Stimulated activated memory B cell treated with anti-CD40 and anti-IgM and Interleukin-4, amounts not matched to agents 10 μg/mL and 1 μg/mL and 100 μg/mL, for 72 hours (primary cell): ENCODE measurements around the gene ASPG.
A peak's percentile ranks its signal among the peaks of the same experiment; 100 is the strongest.

Source experiments
- ATAC-seq: fragments of 150-1000 bp; cut with Tn5 transposase; 2 replicates; pipeline ENCODE4 v1.10.0; 2021
- H3K27ac Mint-ChIP-seq: one replicate; pipeline ENCODE4 v1.8.0; 2022; ENCODE audit warnings: mild to moderate bottlenecking, mixed read lengths
- H3K27me3 Mint-ChIP-seq: one replicate; pipeline ENCODE4 v1.8.0; 2022; ENCODE audit warnings: mixed read lengths
- H3K36me3 Mint-ChIP-seq: one replicate; pipeline ENCODE4 v1.8.0; 2022; ENCODE audit warnings: mixed read lengths
- H3K4me1 Mint-ChIP-seq: one replicate; pipeline ENCODE4 v1.8.0; 2022; ENCODE audit warnings: mixed read lengths
- H3K4me3 Mint-ChIP-seq: one replicate; pipeline ENCODE4 v1.8.0; 2022; ENCODE audit warnings: mild to moderate bottlenecking, moderate library complexity, mixed read lengths
- H3K9me3 Mint-ChIP-seq: one replicate; pipeline ENCODE4 v1.8.0; 2022; ENCODE audit warnings: mixed read lengths

The ASPG gene

GRCh38 chr14:104125011-104125410, 39.5 kb downstream of the ASPG start:
- Mint-ChIP-seq H3K4me3 (no peak overlapping the region), H3K4me1 (no peaks in the 10 kb centered on the region), H3K27ac (no peak overlapping the region), H3K9me3 (peaks cover 28% of the 10 kb centered on the region), H3K36me3 (peaks cover 12% of the 10 kb centered on the region), H3K27me3 (peaks cover 43% of the 10 kb centered on the region)
- ATAC-seq: no peak

- no peak overlapping the region for H3K4me3 Mint-ChIP-seq
- H3K9me3 Mint-ChIP-seq: peaks cover 34% of the 10 kb centered on the region
- H3K36me3 Mint-ChIP-seq: peaks cover 13% of the 10 kb centered on the region
- peaks cover 47% of the 10 kb centered on the region for H3K27me3 Mint-ChIP-seq
- H3K27ac Mint-ChIP-seq: no peak overlapping the region
- H3K4me1 Mint-ChIP-seq: peaks cover 5% of the 10 kb centered on the region
- no peak for ATAC-seq
Observed at GRCh38 chr14:104126753-104127152, 41.3 kb downstream of the ASPG start.

- Mint-ChIP-seq H3K27me3 (peaks cover 63% of the 10 kb centered on the region), H3K9me3 (peaks cover 30% of the 10 kb centered on the region), H3K27ac (no peak overlapping the region), H3K4me3 (no peak overlapping the region), H3K4me1 (peaks cover 5% of the 10 kb centered on the region), H3K36me3 (peaks cover 11% of the 10 kb centered on the region)
- no peak for ATAC-seq
Observed at GRCh38 chr14:104128981-104129380, 43.5 kb downstream of the ASPG start.

GRCh38 chr14:104129556-104129955, 44.1 kb downstream of the ASPG start:
- Mint-ChIP-seq H3K27me3 (peaks cover 63% of the 10 kb centered on the region), H3K9me3 (peaks cover 28% of the 10 kb centered on the region), H3K27ac (no peak overlapping the region), H3K36me3 (peaks cover 7% of the 10 kb centered on the region), H3K4me1 (peaks cover 5% of the 10 kb centered on the region), H3K4me3 (no peak overlapping the region)
- ATAC-seq: no peak

- Mint-ChIP-seq H3K4me1 (peaks cover 5% of the 10 kb centered on the region), H3K27ac (no peak overlapping the region), H3K9me3 (peaks cover 24% of the 10 kb centered on the region), H3K27me3 (peaks cover 78% of the 10 kb centered on the region), H3K36me3 (peaks cover 7% of the 10 kb centered on the region), H3K4me3 (no peak overlapping the region)
- ATAC-seq: no peak
Observed at GRCh38 chr14:104130974-104131651, 45.6 kb downstream of the ASPG start.

DNA sequence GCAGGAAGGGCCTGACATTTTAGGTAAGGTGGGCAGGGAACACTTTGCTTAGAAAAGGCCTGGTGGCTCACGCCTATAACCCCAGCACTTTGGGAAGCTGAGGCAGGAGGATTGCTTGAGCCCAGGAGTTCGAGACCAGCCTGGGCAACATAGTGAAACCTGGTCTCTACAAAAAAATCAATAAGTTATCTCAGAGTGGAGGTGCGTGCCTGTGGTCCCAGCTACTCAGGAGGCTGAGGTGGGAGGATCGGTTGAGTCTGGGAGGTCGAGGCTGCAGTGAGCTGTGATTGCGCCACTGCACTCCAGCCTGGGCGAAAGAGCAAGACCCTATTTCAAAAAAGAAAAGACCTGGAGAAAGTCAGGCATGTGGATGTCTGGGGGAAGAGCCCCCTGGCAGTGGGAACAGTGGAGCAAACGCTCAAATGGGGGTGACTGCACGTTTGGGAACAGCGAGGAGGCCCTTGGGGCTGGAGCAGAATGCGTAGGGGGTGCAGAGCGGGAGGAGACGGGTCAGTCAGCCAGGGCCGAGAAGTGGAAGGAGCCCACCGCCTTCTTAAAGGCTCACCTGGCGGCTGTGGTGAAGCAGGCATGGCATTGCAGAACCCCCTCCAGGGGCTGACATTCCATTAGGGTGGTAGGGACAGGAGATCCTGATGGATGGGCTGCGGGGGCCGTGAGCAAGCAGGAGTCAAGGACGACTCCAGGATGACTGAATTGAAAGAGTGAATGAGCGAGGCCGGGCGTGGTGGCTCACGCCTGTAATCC, 46.6 kb downstream of the ASPG start:
- Mint-ChIP-seq H3K27me3 (peaks cover 85% of the 10 kb centered on the region), H3K36me3 (peaks cover 7% of the 10 kb centered on the region), H3K4me3 (no peak overlapping the region), H3K27ac (no peak overlapping the region), H3K9me3 (peaks cover 18% of the 10 kb centered on the region), H3K4me1 (peaks cover 11% of the 10 kb centered on the region)
- no peak for ATAC-seq

- no peak for ATAC-seq
- peaks cover 17% of the 10 kb centered on the region for H3K9me3 Mint-ChIP-seq
- peaks cover 87% of the 10 kb centered on the region for H3K27me3 Mint-ChIP-seq
- peaks cover 7% of the 10 kb centered on the region for H3K36me3 Mint-ChIP-seq
- peaks cover 12% of the 10 kb centered on the region for H3K4me1 Mint-ChIP-seq
- no peak overlapping the region for H3K4me3 Mint-ChIP-seq
- no peak overlapping the region for H3K27ac Mint-ChIP-seq
Observed at GRCh38 chr14:104132981-104133380, 47.5 kb downstream of the ASPG start.

- Mint-ChIP-seq H3K9me3 (peaks cover 16% of the 10 kb centered on the region), H3K27me3 (peaks cover 83% of the 10 kb centered on the region), H3K4me3 (no peak overlapping the region), H3K27ac (no peak overlapping the region), H3K4me1 (peaks cover 12% of the 10 kb centered on the region), H3K36me3 (peaks cover 7% of the 10 kb centered on the region)
- no peak for ATAC-seq
Observed at GRCh38 chr14:104133496-104133895, 48.0 kb downstream of the ASPG start.

DNA sequence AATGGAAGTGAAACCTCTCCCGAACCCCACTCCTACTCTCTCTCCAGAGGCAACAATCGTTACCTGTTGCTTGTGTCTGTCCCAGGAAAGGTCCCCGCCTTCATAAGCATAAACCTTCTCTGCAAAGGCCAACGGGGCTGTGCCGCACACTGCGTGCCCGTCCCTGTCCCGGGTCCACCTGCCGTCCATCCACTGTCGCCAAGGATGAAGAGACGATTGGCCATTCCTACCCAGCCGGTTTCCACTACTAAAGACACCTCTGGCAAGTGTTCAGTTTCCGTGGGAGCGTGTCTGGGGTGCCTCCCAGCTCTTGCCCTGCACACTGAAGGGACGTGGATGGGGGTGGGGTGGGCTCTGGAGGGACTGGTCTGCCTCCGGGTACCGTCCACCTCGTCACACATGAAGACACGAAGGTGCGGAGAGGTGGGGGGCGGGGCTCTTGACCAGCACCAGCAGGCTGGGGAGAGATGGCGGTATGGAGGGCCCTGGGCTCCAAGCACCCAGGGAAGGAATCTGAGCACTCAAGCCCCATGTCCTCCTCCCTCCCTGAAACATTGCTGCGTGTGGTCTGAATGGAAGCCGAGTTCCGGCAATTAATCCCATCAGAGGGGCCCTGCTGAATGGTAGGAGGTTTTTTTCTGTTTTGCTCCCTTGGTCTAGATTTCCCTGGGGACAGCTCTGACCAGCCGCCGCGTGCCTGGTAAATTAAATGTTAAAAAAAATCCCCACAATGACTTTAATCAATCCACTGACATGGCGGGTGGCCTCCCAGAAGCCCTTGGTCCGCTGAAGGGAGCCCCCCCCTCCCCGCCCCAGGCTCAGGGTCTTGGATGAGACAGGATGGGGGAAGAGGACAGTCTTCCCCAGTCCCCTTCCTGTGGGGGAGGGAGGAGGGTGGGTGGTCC, 48.8 kb downstream of the ASPG start:
- Mint-ChIP-seq H3K27me3 (peaks cover 79% of the 10 kb centered on the region), H3K4me3 (no peak overlapping the region)

DNA sequence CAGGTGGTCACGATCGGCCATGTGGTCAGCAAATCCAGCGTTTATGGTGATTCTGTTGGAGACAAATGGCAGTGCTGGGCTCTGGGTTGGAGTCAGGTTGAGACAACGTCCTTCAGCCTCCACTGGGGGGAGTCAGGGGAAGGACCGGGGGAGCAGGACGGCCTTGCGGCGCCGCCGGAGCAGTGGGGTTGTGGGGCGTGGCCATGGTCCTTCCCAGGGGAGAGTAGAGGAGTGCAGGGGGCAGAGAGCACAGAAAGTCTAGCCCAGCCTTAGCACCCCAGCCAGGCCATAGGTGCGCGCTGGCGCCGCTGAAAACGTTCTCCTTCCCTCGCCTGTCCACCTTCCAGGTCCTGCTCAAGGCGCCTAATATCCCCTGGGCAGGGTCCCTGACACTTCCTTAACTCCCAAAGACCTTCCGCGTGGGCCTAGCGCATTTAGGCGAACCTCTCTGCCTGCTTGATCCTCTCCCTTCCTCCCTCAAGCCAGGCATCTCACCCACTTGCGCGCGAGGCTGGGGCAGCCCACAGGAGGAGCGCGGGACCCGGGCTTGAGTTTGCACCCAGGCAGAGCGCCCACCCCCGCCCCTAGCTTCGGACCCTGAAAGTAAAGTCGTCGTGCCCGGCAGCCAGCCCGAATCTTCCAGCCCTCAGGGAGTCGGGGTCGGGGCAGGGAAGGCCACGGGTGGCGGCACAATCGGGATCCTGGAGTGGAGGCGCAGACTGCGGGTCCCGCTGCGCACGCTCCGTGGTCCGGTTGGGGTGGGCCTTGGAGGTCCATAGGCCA, 49.8 kb downstream of the ASPG start:
- no peak overlapping the region for H3K4me3 Mint-ChIP-seq
- H3K27ac Mint-ChIP-seq: no peak overlapping the region
- H3K27me3 Mint-ChIP-seq: peaks cover 79% of the 10 kb centered on the region
- ATAC-seq: no peak
- no peaks in the 10 kb centered on the region for H3K36me3 Mint-ChIP-seq
- peaks cover 17% of the 10 kb centered on the region for H3K4me1 Mint-ChIP-seq
- peaks cover 4% of the 10 kb centered on the region for H3K9me3 Mint-ChIP-seq

More for the DNA sequence above, 48.8 kb downstream of the ASPG start:
- H3K9me3 Mint-ChIP-seq: peaks cover 12% of the 10 kb centered on the region
- ATAC-seq: no peak
- peaks cover 15% of the 10 kb centered on the region for H3K4me1 Mint-ChIP-seq
- H3K27ac Mint-ChIP-seq: no peak overlapping the region
- peaks cover 7% of the 10 kb centered on the region for H3K36me3 Mint-ChIP-seq

GRCh38 chr14:104135904-104136471, 50.5 kb downstream of the ASPG start:
- ATAC-seq: no peak
- Mint-ChIP-seq H3K27me3 (peaks cover 81% of the 10 kb centered on the region), H3K4me3 (no peak overlapping the region), H3K27ac (no peak overlapping the region), H3K4me1 (peaks cover 15% of the 10 kb centered on the region), H3K36me3 (no peaks in the 10 kb centered on the region), H3K9me3 (peaks cover 2% of the 10 kb centered on the region)

DNA sequence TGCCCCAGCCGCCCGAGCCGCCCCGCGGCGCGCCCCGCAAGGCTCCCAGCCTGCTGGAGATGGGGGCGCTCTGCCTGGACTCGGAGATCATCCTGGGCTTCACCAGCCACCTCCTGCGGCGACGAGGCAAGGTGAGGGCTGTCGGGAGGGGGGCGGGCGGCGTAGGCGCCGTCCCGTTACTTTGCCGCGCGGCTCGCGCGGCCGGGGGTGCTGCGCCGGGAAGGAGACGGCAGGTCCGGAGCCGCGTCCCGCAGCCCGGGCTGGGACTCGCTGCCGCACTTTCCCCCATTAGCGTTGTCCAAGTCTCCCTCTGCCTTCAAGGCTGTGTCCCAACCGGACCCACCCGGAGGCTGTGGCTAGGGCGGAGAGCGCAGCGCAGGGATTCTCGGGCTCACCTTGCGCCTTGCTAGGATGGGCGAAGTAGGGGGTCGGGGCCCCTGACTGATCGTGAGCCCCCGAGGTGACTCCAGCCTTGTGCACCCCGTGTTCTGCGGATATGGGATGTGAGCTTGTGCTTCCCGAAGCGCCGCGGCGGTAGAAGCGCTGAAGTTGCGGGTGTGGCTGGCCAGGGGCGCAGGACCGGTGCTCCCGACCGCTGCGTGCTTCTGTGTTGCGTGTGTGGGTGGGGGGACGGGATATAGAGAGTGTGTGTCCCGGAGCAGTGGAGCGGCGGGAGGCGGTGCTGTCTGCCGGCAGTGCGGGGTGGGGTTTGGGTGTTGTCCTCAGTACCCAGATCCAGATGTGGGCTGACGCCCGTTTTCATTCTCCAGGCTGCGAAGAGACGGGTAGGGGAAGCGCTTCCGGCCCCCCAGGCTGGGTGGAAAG, 51.2 kb downstream of the ASPG start:
- H3K27me3 Mint-ChIP-seq: peaks cover 79% of the 10 kb centered on the region
- peaks cover 12% of the 10 kb centered on the region for H3K4me1 Mint-ChIP-seq
- H3K27ac Mint-ChIP-seq: no peak overlapping the region
- ATAC-seq: no peak
- H3K4me3 Mint-ChIP-seq: peak overlapping the region; percentile 52
- H3K9me3 Mint-ChIP-seq: no peaks in the 10 kb centered on the region
- H3K36me3 Mint-ChIP-seq: no peaks in the 10 kb centered on the region

GRCh38 chr14:104137297-104138097, 52.0 kb downstream of the ASPG start:
- Mint-ChIP-seq H3K27me3 (peaks cover 79% of the 10 kb centered on the region), H3K36me3 (no peaks in the 10 kb centered on the region), H3K9me3 (no peaks in the 10 kb centered on the region), H3K27ac (no peak overlapping the region), H3K4me3 (peak overlapping the region; percentile 52), H3K4me1 (peaks cover 12% of the 10 kb centered on the region)
- ATAC-seq: peak; percentile 67
